H9 (cell line): ENCODE data around the gene SMC1B. TPM values are rescaled to one million over a fixed set of nuclear protein-coding genes. Genes with fewer than 3 reads are reported as not detected.
"Not testable (repeated sequence)": the region's sequence is repeated elsewhere in the genome, so short reads cannot be mapped to it uniquely, and the experiment has no call there.

Experiments used
- DNase-seq: peaks from one replicate; pipeline ENCODE4 v3.0.0-alpha.2; 2017
- H2AFZ ChIP-seq: one replicate; pipeline ENCODE4 v1.6.1; 2013; ENCODE audit warnings: mild to moderate bottlenecking, low read length, control low read depth, moderate library complexity
- H2AK5ac ChIP-seq: 2 replicates; pipeline ENCODE4 v1.6.1; 2013; ENCODE audit warnings: low read length, control low read depth, mixed read lengths; ENCODE audit not compliant: insufficient read length
- H2BK120ac ChIP-seq: one replicate; pipeline ENCODE4 v1.6.1; 2013; ENCODE audit warnings: low read depth, mild to moderate bottlenecking, low read length, control low read depth, inconsistent platforms; ENCODE audit not compliant: poor library complexity, severe bottlenecking
- H2BK12ac ChIP-seq: 2 replicates; pipeline ENCODE4 v1.6.1; 2013; ENCODE audit warnings: low read length, control low read depth, mixed read lengths, low read depth; ENCODE audit not compliant: insufficient read length
- H2BK15ac ChIP-seq: 2 replicates; pipeline ENCODE4 v1.6.1; 2013; ENCODE audit warnings: low read depth, low read length, control low read depth
- H2BK20ac ChIP-seq: one replicate; pipeline ENCODE4 v1.6.1; 2013; ENCODE audit warnings: low read depth, mild to moderate bottlenecking, low read length, control low read depth, inconsistent platforms; ENCODE audit not compliant: poor library complexity, severe bottlenecking
- H2BK5ac ChIP-seq: 2 replicates; pipeline ENCODE4 v1.6.1; 2013; ENCODE audit warnings: low read length, control low read depth, mixed read lengths; ENCODE audit not compliant: insufficient read length
- H3K14ac ChIP-seq: 2 replicates; pipeline ENCODE4 v1.6.1; 2013; ENCODE audit warnings: low read length, control low read depth; ENCODE audit not compliant: insufficient read depth
- H3K18ac ChIP-seq: 2 replicates; pipeline ENCODE4 v1.6.1; 2013; ENCODE audit warnings: low read depth, mild to moderate bottlenecking, mixed read lengths, low read length, control low read depth; ENCODE audit not compliant: insufficient read length
- H3K23ac ChIP-seq: 2 replicates; pipeline ENCODE4 v1.6.1; 2013; ENCODE audit warnings: low read length, control low read depth, mixed read lengths, low read depth; ENCODE audit not compliant: insufficient read length
- H3K23me2 ChIP-seq: 2 replicates; pipeline ENCODE4 v1.6.1; 2013; ENCODE audit warnings: low read depth, mild to moderate bottlenecking, mixed read lengths, low read length, control low read depth; ENCODE audit not compliant: insufficient read length, poor library complexity, severe bottlenecking
- H3K27ac ChIP-seq: 2 replicates; pipeline ENCODE4 v1.5.1; 2013; ENCODE audit warnings: low read length, control low read depth, mixed read lengths, low read depth; ENCODE audit not compliant: insufficient read length
- H3K27me3 ChIP-seq: 2 replicates; pipeline ENCODE4 v1.6.1; 2013; ENCODE audit warnings: low read length, control low read depth, inconsistent platforms; ENCODE audit not compliant: insufficient read depth
- H3K4ac ChIP-seq: 2 replicates; pipeline ENCODE4 v1.6.1; 2013; ENCODE audit warnings: low read depth, mild to moderate bottlenecking, control low read depth, inconsistent platforms, low read length, moderate library complexity
- H3K4me1 ChIP-seq: 2 replicates; pipeline ENCODE4 v1.6.1; 2013; ENCODE audit warnings: low read length, control low read depth, inconsistent platforms; ENCODE audit not compliant: insufficient read depth
- H3K4me2 ChIP-seq: 2 replicates; pipeline ENCODE4 v1.6.1; 2013; ENCODE audit warnings: low read length, control low read depth, mixed read lengths; ENCODE audit not compliant: insufficient read length, insufficient read depth
- H3K56ac ChIP-seq: 2 replicates; pipeline ENCODE4 v1.6.1; 2013; ENCODE audit warnings: low read depth, mild to moderate bottlenecking, mixed read lengths, low read length, control low read depth; ENCODE audit not compliant: insufficient read length
- H3K79me1 ChIP-seq: 2 replicates; pipeline ENCODE4 v1.6.1; 2013; ENCODE audit warnings: low read depth, mild to moderate bottlenecking, moderate library complexity, low read length, control low read depth, inconsistent platforms; ENCODE audit not compliant: insufficient read depth, poor library complexity, severe bottlenecking
- H3K79me2 ChIP-seq: 2 replicates; pipeline ENCODE4 v1.6.1; 2013; ENCODE audit warnings: low read length, control low read depth, inconsistent platforms; ENCODE audit not compliant: insufficient read depth
- H3K9ac ChIP-seq: 2 replicates; pipeline ENCODE4 v1.6.1; 2013; ENCODE audit warnings: low read length, control low read depth, mixed read lengths; ENCODE audit not compliant: insufficient read length; ENCODE audit errors: extremely low read depth
- H3K9me3 ChIP-seq: one replicate; pipeline ENCODE4 v1.6.1; 2013; ENCODE audit warnings: low read depth, low read length, inconsistent platforms; ENCODE audit not compliant: control insufficient read depth
- H3T11ph ChIP-seq: one replicate; pipeline ENCODE4 v1.6.1; 2013; ENCODE audit warnings: mild to moderate bottlenecking, low read length, control low read depth, inconsistent platforms
- H4K20me1 ChIP-seq: one replicate; pipeline ENCODE4 v1.6.1; 2013; ENCODE audit not compliant: control insufficient read depth, insufficient read length, insufficient read depth
- H4K5ac ChIP-seq: 2 replicates; pipeline ENCODE4 v1.6.1; 2013; ENCODE audit warnings: low read depth, mild to moderate bottlenecking, mixed read lengths, low read length, control low read depth; ENCODE audit not compliant: insufficient read length
- H4K8ac ChIP-seq: replicated peaks from 2 replicates; pipeline ENCODE4 v1.6.1; 2013; ENCODE audit warnings: low read length, control low read depth, mixed read lengths, low read depth; ENCODE audit not compliant: insufficient read length
- H4K91ac ChIP-seq: 2 replicates; pipeline ENCODE4 v1.6.1; 2013; ENCODE audit warnings: low read depth, mild to moderate bottlenecking, moderate library complexity, mixed read lengths, low read length, control low read depth; ENCODE audit not compliant: insufficient read length
- H3K27ac Mint-ChIP-seq, 3 experiments: 2 replicates in 2 of 3; 3 replicates in 1 of 3; pipeline ENCODE4 v1.8.0; 2020 to 2021; ENCODE audit warnings: mixed read lengths in 3 of 3, mild to moderate bottlenecking in 1 of 3, moderate library complexity in 1 of 3
- H3K27me3 Mint-ChIP-seq: 2 replicates; pipeline ENCODE4 v1.8.0; 2021; ENCODE audit warnings: low read depth, mild to moderate bottlenecking, moderate library complexity, mixed read lengths
- H3K36me3 Mint-ChIP-seq, 3 experiments: 2 replicates in 2 of 3; 3 replicates in 1 of 3; pipeline ENCODE4 v1.8.0; 2020 to 2021; ENCODE audit warnings: low read depth in 3 of 3, mixed read lengths in 3 of 3; ENCODE audit not compliant: insufficient read depth in 1 of 3
- H3K4me1 Mint-ChIP-seq, 2 experiments: 2 replicates each; pipeline ENCODE4 v1.8.0; 2020; ENCODE audit warnings: mixed read lengths in 2 of 2
- H3K4me3 Mint-ChIP-seq, 2 experiments: 2 replicates in 1 of 2; 3 replicates in 1 of 2; pipeline ENCODE4 v1.8.0; 2020 to 2021; ENCODE audit warnings: mild to moderate bottlenecking in 2 of 2, mixed read lengths in 2 of 2, moderate library complexity in 1 of 2
- H3K9me3 Mint-ChIP-seq, 2 experiments: 2 replicates in 1 of 2; 3 replicates in 1 of 2; pipeline ENCODE4 v1.8.0; 2020; ENCODE audit warnings: mild to moderate bottlenecking in 2 of 2, mixed read lengths in 2 of 2, moderate library complexity in 1 of 2
- WGBS: extraction: QIAGEN DNeasy Blood & Tissue Kit; methylation state at CpG from one replicate; pipeline ENCODE4 v1.1.7; 2013; ENCODE audit warnings: missing lambda C conversion rate, low lambda C conversion rate, mixed read lengths; ENCODE audit not compliant: insufficient read length; ENCODE audit errors: extremely low coverage; 5-methylcytosine and 5-hydroxymethylcytosine counted together
- total RNA-seq: library from RNA; stranded (reverse); gene quantifications from 2 replicates; pipeline ENCODE4 v1.2.1, GENCODE V29; 2021
- TF ChIP-seq, protein P1 (sequence below): fragments of 200-600 bp; sonication (generic); conservative IDR thresholded peaks from 3 replicates; pipeline ENCODE4 v1.8.0; 2021; ENCODE audit warnings: antibody characterized with exemption, mild to moderate bottlenecking

The SMC1B gene
- total RNA-seq, 1 experiment from 2014 or later: not detected

DNA sequence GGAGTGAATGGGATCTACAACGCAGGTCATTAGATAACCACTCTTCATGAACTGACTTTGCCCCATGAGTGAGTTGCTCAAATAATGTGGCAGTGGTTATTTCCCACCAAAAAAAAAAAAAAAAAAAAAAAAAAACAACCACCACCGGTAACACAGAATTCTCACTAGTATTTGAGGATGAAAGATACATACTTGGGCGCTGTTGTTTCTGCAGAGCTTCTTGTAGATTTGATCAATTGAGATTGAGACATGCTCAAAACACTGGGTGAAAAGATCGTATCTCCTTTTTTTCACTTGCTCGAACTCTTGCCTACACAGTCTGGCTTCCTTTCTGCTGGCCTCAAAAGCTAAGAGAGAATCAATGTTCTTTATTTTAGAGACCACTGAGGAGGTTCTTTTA, 59.6 kb downstream of the SMC1B start:
- TF ChIP-seq, protein P1, sequence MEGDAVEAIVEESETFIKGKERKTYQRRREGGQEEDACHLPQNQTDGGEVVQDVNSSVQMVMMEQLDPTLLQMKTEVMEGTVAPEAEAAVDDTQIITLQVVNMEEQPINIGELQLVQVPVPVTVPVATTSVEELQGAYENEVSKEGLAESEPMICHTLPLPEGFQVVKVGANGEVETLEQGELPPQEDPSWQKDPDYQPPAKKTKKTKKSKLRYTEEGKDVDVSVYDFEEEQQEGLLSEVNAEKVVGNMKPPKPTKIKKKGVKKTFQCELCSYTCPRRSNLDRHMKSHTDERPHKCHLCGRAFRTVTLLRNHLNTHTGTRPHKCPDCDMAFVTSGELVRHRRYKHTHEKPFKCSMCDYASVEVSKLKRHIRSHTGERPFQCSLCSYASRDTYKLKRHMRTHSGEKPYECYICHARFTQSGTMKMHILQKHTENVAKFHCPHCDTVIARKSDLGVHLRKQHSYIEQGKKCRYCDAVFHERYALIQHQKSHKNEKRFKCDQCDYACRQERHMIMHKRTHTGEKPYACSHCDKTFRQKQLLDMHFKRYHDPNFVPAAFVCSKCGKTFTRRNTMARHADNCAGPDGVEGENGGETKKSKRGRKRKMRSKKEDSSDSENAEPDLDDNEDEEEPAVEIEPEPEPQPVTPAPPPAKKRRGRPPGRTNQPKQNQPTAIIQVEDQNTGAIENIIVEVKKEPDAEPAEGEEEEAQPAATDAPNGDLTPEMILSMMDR: no peak
- no peaks in the 10 kb centered on the region for H3K36me3 Mint-ChIP-seq
- no peaks in the 10 kb centered on the region for H3K23me2 ChIP-seq
- no peaks in the 10 kb centered on the region for H4K20me1 ChIP-seq
- WGBS: no CpG with 5 or more reads among the region's 5 CpGs
- no peak overlapping the region for H3K9ac ChIP-seq
- DNase-seq: no peak
- H3K4me1 Mint-ChIP-seq: no peaks in the 10 kb centered on the region
- H3K4ac ChIP-seq: no peak overlapping the region
- H3K9me3 Mint-ChIP-seq: no peaks in the 10 kb centered on the region
- no peak overlapping the region for H3K4me3 Mint-ChIP-seq
- no peak overlapping the region for H2BK15ac ChIP-seq
- no peak overlapping the region for H3K4me2 ChIP-seq
- H4K5ac ChIP-seq: no peak overlapping the region
- no peak overlapping the region for H2BK20ac ChIP-seq
- no peak overlapping the region for H3T11ph ChIP-seq
- H3K79me2 ChIP-seq: no peaks in the 10 kb centered on the region
- no peak overlapping the region for H2BK120ac ChIP-seq
- no peak overlapping the region for H3K27ac Mint-ChIP-seq
- no peak overlapping the region for H4K91ac ChIP-seq
- H3K27me3 ChIP-seq: no peaks in the 10 kb centered on the region
- no peak overlapping the region for H2BK5ac ChIP-seq
- no peak overlapping the region for H3K23ac ChIP-seq
- no peaks in the 10 kb centered on the region for H3K79me1 ChIP-seq
- no peaks in the 10 kb centered on the region for H3K9me3 ChIP-seq
- no peak overlapping the region for H2BK12ac ChIP-seq
- H3K27me3 Mint-ChIP-seq: no peaks in the 10 kb centered on the region
- no peak overlapping the region for H3K56ac ChIP-seq
- H3K18ac ChIP-seq: no peak overlapping the region
- no peaks in the 10 kb centered on the region for H3K4me1 ChIP-seq
- no peak overlapping the region for H2AFZ ChIP-seq
- no peak overlapping the region for H3K14ac ChIP-seq
- no peak overlapping the region for H3K27ac ChIP-seq
- H2AK5ac ChIP-seq: no peak overlapping the region
- no peak overlapping the region for H4K8ac ChIP-seq

DNA sequence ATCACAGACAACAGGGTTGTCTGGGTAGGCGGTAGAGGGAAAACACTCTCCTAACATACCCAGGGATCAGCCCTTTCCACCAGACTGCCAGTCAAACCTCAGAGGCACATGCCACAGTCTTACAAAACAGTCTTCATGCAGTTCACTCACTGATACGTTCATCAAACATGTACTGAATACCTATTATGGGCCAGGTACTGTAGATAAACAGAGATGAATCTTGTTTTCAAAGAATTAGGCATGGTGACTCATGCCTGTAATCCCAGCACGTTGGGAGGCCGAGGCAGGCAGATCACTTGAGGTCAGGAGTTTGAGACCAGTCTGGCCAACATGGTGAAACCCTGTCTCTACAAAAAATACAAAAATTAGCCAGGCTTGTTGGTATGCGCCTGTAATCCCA, 60.6 kb downstream of the SMC1B start:
- not testable (repeated sequence) for H3K27ac Mint-ChIP-seq, DNase-seq, H3K9ac ChIP-seq, H3K4me2 ChIP-seq, H3K27me3 Mint-ChIP-seq, H3K79me1 ChIP-seq, H3K4me1 Mint-ChIP-seq, H2BK20ac ChIP-seq, H2AK5ac ChIP-seq, H3T11ph ChIP-seq, H3K4me3 Mint-ChIP-seq, H2BK15ac ChIP-seq, H3K79me2 ChIP-seq, H3K14ac ChIP-seq, H3K4me1 ChIP-seq, H4K91ac ChIP-seq, H3K9me3 ChIP-seq, H4K20me1 ChIP-seq, H2BK120ac ChIP-seq, H2BK12ac ChIP-seq, H3K23me2 ChIP-seq, H3K18ac ChIP-seq, H3K27me3 ChIP-seq, H4K5ac ChIP-seq, H3K27ac ChIP-seq, H3K9me3 Mint-ChIP-seq, H3K56ac ChIP-seq, H3K36me3 Mint-ChIP-seq, H3K4ac ChIP-seq, H2BK5ac ChIP-seq, H2AFZ ChIP-seq, H4K8ac ChIP-seq, H3K23ac ChIP-seq
- WGBS: no CpG with 5 or more reads among the region's 5 CpGs
